ENCODE results near the gene SPC25. TPM values are rescaled to one million over a fixed set of nuclear protein-coding genes. Genes with fewer than 3 reads are reported as not detected.

SPC25 gene
- polyA plus RNA-seq, 1 donor (not counting 4 experiments of a cell fraction or from before 2014, with no cell fraction given), result 7.1 TPM

DNA sequence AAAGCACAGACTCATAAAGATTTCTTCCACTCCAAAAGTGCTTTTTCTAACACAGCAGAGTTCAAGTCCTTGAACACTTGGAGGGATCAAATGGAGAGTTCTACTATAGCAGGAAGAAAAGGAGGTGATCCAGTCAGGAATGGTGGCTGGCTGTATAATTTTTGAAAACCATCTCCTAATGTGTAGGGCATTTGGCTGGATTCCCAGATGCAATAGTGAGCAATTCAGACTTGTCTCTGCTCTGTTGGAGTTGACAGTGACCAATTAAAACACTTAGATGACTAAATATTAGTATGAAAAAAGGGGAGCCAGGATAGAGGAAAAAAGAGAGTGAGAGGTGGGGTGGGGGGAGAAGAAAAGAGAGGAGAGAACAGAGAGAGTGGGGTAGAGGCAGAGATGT lies 5.5 kb upstream of the SPC25 start:
- FAIRE-seq (peak; percentile 36), DNase-seq (ENCODE audit: low read depth, low spot score) (no peak)
- Histone ChIP-seq H3K79me2 (ENCODE audit: control insufficient read depth, insufficient read depth, low read length) (no peaks in the 10 kb centered on the region), H3K36me3 (ENCODE audit: control insufficient read depth in 2 of 2, extremely low read depth in 1 of 2, insufficient read depth in 2 of 2, low read length in 2 of 2) (no peaks in the 10 kb centered on the region), H3K9me3 (ENCODE audit: control insufficient read depth, low read depth, low read length) (no peaks in the 10 kb centered on the region), H3K4me3 (ENCODE audit: control insufficient read depth in 2 of 3, extremely low read depth in 1 of 3, insufficient read depth in 2 of 3, low read depth in 1 of 3, low read length in 3 of 3) (no peak overlapping the region), H3K9ac (ENCODE audit: control insufficient read depth, extremely low read depth, insufficient read depth, low read length) (no peak overlapping the region), H3K9me1 (ENCODE audit: control insufficient read depth, extremely low read depth, insufficient read depth, low read length) (no peaks in the 10 kb centered on the region), H2AFZ (ENCODE audit: control insufficient read depth, low read length) (no peak overlapping the region), H3K27me3 (ENCODE audit: control insufficient read depth, extremely low read depth, insufficient read depth, low read length) (peaks cover 11% of the 10 kb centered on the region), H4K20me1 (ENCODE audit: control insufficient read depth, extremely low read depth, insufficient read depth, low read length) (no peaks in the 10 kb centered on the region), H3K27ac (ENCODE audit: control insufficient read depth, insufficient read depth, low read length) (no peak overlapping the region), H3K4me2 (ENCODE audit: control insufficient read depth, extremely low read depth, insufficient read depth, low read depth, low read length) (no peak overlapping the region), H3K4me1 (ENCODE audit: control insufficient read depth, extremely low read depth, insufficient read depth, low read length) (peaks cover under 1% of the 10 kb centered on the region)
- dilution Hi-C loops (cut with MboI; ENCODE audit: extremely low pct_ligation_motif_present, low sequenced_read_pairs), result no loop called here
- TF ChIP-seq, protein P1, sequence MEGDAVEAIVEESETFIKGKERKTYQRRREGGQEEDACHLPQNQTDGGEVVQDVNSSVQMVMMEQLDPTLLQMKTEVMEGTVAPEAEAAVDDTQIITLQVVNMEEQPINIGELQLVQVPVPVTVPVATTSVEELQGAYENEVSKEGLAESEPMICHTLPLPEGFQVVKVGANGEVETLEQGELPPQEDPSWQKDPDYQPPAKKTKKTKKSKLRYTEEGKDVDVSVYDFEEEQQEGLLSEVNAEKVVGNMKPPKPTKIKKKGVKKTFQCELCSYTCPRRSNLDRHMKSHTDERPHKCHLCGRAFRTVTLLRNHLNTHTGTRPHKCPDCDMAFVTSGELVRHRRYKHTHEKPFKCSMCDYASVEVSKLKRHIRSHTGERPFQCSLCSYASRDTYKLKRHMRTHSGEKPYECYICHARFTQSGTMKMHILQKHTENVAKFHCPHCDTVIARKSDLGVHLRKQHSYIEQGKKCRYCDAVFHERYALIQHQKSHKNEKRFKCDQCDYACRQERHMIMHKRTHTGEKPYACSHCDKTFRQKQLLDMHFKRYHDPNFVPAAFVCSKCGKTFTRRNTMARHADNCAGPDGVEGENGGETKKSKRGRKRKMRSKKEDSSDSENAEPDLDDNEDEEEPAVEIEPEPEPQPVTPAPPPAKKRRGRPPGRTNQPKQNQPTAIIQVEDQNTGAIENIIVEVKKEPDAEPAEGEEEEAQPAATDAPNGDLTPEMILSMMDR (optimal IDR thresholded peaks at IDR 0.05 in 1 of 3, IDR thresholded peaks at IDR 0.05 in 1 of 3, conservative IDR thresholded peaks at IDR 0.05 in 1 of 3; ENCODE audit: extremely low read depth in 1 of 3, insufficient read depth in 2 of 3, low read length in 3 of 3), result no peak
- no peak for TF ChIP-seq EZH2 (IDR thresholded peaks at IDR 0.05; ENCODE audit: low read length)

DNA sequence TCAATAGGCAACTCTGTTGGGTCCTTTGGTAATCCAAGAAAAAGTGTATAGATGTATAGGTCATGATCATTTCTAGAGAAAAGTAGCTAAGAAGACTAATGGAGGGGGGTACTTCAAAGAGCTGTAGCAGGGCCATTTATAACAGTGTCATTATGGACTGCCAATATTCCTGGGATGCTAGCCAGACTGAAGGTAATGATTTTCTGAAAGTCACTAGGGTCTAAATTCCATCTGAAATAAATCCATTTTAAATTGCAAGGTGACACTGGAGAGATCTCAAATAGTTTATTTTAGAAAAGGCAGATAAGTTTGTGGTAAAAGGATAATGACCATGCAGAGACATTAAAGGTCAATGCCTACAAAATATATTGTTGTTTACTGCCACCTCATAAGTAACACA lies 4.5 kb upstream of the SPC25 start:
- Histone ChIP-seq H3K27ac (ENCODE audit: control insufficient read depth, insufficient read depth, low read length) (no peak overlapping the region), H3K4me3 (ENCODE audit: control insufficient read depth in 2 of 3, extremely low read depth in 1 of 3, insufficient read depth in 2 of 3, low read depth in 1 of 3, low read length in 3 of 3) (no peak overlapping the region), H3K36me3 (ENCODE audit: control insufficient read depth in 2 of 2, extremely low read depth in 1 of 2, insufficient read depth in 2 of 2, low read length in 2 of 2) (no peaks in the 10 kb centered on the region), H3K9ac (ENCODE audit: control insufficient read depth, extremely low read depth, insufficient read depth, low read length) (no peak overlapping the region), H3K9me3 (ENCODE audit: control insufficient read depth, low read depth, low read length) (no peaks in the 10 kb centered on the region), H3K9me1 (ENCODE audit: control insufficient read depth, extremely low read depth, insufficient read depth, low read length) (no peaks in the 10 kb centered on the region), H3K4me2 (ENCODE audit: control insufficient read depth, extremely low read depth, insufficient read depth, low read depth, low read length) (no peak overlapping the region), H2AFZ (ENCODE audit: control insufficient read depth, low read length) (no peak overlapping the region), H4K20me1 (ENCODE audit: control insufficient read depth, extremely low read depth, insufficient read depth, low read length) (no peaks in the 10 kb centered on the region), H3K4me1 (ENCODE audit: control insufficient read depth, extremely low read depth, insufficient read depth, low read length) (peaks cover 7% of the 10 kb centered on the region), H3K79me2 (ENCODE audit: control insufficient read depth, insufficient read depth, low read length) (peaks cover 3% of the 10 kb centered on the region), H3K27me3 (ENCODE audit: control insufficient read depth, extremely low read depth, insufficient read depth, low read length) (peaks cover 11% of the 10 kb centered on the region)
- TF ChIP-seq EZH2 (IDR thresholded peaks at IDR 0.05; ENCODE audit: low read length), result no peak
- FAIRE-seq (no peak), DNase-seq (ENCODE audit: low read depth, low spot score) (no peak)
- dilution Hi-C loops (cut with MboI; ENCODE audit: extremely low pct_ligation_motif_present, low sequenced_read_pairs), result no loop called here

DNA sequence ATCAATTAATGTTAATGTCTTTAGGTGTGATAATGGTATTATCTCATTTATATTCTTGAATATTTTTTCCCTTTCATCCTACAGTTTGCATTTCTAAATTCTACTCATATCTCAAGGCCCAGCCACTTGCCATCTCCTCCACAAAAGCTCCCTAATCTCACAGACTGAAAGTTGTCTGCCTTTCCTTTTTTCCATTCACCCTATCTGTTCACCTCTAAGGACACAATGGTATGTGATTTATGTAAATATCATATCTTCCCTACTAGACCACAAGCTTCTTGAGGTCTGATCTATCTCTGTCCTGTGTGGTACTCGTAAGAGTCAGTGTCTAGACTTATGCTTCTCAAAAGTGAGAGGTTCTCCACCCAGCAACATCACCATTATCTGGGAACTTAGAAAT lies 3.9 kb upstream of the SPC25 start:
- FAIRE-seq, result no peak
- no peaks in the 10 kb centered on the region for H4K20me1 ChIP-seq (ENCODE audit: control insufficient read depth, extremely low read depth, insufficient read depth, low read length)
- dilution Hi-C loops (cut with MboI; ENCODE audit: extremely low pct_ligation_motif_present, low sequenced_read_pairs), result no loop called here
- H3K27ac ChIP-seq (ENCODE audit: control insufficient read depth, insufficient read depth, low read length), result no peak overlapping the region
- DNase-seq (ENCODE audit: low read depth, low spot score), result no peak
- H3K4me3 ChIP-seq (ENCODE audit: control insufficient read depth in 2 of 3, extremely low read depth in 1 of 3, insufficient read depth in 2 of 3, low read depth in 1 of 3, low read length in 3 of 3), result no peak overlapping the region
- TF ChIP-seq EZH2 (IDR thresholded peaks at IDR 0.05; ENCODE audit: low read length), result no peak
- TF ChIP-seq, protein P1 (optimal IDR thresholded peaks at IDR 0.05 in 1 of 3, IDR thresholded peaks at IDR 0.05 in 1 of 3, conservative IDR thresholded peaks at IDR 0.05 in 1 of 3; ENCODE audit: extremely low read depth in 1 of 3, insufficient read depth in 2 of 3, low read length in 3 of 3), result no peak
- H3K27me3 ChIP-seq (ENCODE audit: control insufficient read depth, extremely low read depth, insufficient read depth, low read length), result peaks cover 11% of the 10 kb centered on the region
- no peak overlapping the region for H3K9ac ChIP-seq (ENCODE audit: control insufficient read depth, extremely low read depth, insufficient read depth, low read length)
- no peaks in the 10 kb centered on the region for H3K9me3 ChIP-seq (ENCODE audit: control insufficient read depth, low read depth, low read length)
- no peak overlapping the region for H3K4me2 ChIP-seq (ENCODE audit: control insufficient read depth, extremely low read depth, insufficient read depth, low read depth, low read length)
- no peaks in the 10 kb centered on the region for H3K36me3 ChIP-seq (ENCODE audit: control insufficient read depth in 2 of 2, extremely low read depth in 1 of 2, insufficient read depth in 2 of 2, low read length in 2 of 2)
- no peaks in the 10 kb centered on the region for H3K9me1 ChIP-seq (ENCODE audit: control insufficient read depth, extremely low read depth, insufficient read depth, low read length)
- no peak overlapping the region for H2AFZ ChIP-seq (ENCODE audit: control insufficient read depth, low read length)
- peaks cover 8% of the 10 kb centered on the region for H3K79me2 ChIP-seq (ENCODE audit: control insufficient read depth, insufficient read depth, low read length)
- peaks cover 13% of the 10 kb centered on the region for H3K4me1 ChIP-seq (ENCODE audit: control insufficient read depth, extremely low read depth, insufficient read depth, low read length)
